Choroid plexus epithelial cell (primary cell): Measurements from ENCODE around the gene ZBTB39.

Experiments
- DNase-seq: peaks from one replicate; pipeline ENCODE4 v3.0.0-alpha.2; 2010; ENCODE audit warnings: low read depth
- H3K4me3 ChIP-seq: 2 replicates; pipeline ENCODE4 v1.5.1; 2011; ENCODE audit warnings: low read depth, mild to moderate bottlenecking, control low read depth, low read length, moderate library complexity
- CTCF ChIP-seq: conservative IDR thresholded peaks from 2 replicates; pipeline ENCODE4 v1.5.1; 2011; ENCODE audit warnings: low read depth, mild to moderate bottlenecking, control low read depth, inconsistent platforms, low read length, moderate library complexity

ZBTB39 gene

DNA sequence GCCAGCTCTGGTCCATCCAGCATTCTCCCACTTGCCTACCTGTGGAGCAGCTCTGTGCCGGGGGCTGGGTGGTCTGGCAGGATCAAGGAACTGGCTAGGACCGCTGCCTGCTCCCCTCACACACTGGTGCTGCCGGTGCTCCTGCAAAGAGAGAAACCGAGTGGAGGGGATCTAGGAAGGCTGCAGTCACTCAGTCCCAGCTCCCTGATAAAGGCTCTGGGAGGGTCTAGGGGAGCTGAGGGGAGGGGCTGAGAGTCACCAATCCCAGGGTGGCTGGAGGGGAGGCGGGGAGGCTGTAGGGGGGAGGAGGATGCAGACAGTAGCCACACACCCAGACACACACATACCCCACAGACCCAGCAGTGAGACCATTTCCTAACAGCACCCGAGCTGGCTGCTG, 10.0 kb upstream of the ZBTB39 start, which contains the start of gene TAC3:
Gene TAC3, minus strand, starts transcription at position 182 of the 400 bp plus-strand sequence. CDS start 732 bp downstream, outside the sequence.
- TF ChIP-seq CTCF, result no peak
- H3K4me3 ChIP-seq, result no peak within 1 kb of the TSS
- no peak for DNase-seq

- no peak overlapping the region for H3K4me3 ChIP-seq
- TF ChIP-seq CTCF, result peak; percentile 9
- DNase-seq, result no peak
Measured at GRCh38 chr12:57012600-57013465, 6.5 kb upstream of the ZBTB39 start.

DNA sequence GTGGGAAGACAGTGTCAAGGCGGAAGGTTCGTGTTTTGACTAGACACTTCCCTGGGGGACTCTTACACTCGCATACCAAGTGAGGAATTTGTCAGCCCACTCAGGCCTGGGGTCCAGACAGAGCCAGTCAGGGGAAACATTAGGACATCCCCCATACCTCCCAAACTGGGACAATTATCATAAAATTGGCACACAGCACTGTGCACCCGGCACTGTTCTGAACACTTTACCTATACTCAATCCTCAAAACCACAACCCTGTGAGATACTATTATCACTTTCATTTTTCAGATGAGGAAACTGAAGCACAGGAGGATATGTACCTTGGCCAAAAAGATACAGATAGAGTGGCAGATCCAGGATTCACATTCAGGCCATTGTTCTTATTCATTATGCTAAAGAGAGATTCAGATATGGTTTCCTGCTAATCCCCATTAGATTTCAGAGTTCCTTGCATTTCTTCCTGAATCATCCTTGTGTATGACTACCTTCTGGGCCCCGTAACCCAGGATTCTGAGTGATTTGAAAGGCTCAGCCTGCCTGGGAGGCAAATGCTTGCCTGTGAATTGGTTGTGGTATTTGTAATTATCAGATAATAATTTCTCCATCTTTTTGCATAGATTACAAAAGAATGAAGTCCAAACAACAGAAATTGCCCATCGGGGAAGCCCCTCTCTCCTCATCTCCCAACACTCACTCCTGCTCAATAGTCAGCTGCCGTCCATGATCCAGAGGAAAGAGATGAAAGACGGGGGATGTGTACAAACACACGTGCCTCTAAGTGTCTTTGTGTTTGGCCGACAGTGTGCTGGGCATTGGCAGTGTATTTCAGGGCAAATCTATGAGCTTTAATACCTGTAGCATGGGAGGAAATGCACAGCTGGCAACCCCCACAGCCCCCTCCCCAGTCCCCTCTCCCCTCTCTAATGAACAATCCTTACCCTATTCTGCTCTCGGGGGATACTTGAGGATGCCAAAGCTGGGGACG, 5.4 kb upstream of the ZBTB39 start:
- no peak overlapping the region for H3K4me3 ChIP-seq

DNA sequence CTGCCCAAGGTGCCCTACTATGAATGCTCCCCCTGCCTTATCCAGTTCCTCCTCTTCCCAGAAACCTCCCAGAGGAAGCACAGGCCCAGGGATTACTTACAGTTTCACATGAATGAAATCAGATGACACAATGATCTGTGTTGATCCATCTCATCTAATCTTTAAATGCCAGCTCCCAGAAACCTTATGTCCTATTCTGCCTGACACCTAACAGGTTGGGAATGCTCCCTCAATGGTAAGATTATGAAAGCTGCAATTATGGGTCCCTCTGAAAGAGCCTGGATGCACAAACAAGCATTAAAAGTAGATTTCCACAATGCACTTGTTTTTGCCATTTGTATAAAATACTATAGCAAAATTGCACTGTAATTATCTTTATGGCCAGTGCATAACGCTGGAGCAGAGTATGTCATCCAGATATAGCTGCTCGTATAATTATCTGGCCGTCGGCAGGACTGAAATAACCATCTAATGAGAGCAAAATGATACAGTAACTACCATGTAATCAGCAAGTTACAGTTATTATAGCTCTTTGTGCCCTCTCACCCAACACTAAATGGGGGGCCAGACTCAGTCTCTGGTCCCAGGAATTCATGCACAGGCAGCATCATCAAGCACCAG, 4.4 kb upstream of the ZBTB39 start:
- H3K4me3 ChIP-seq, result no peak overlapping the region
- TF ChIP-seq CTCF, result no peak
- no peak for DNase-seq

More for the DNA sequence above, 5.4 kb upstream of the ZBTB39 start:
- no peak for TF ChIP-seq CTCF
- DNase-seq, result no peak

- TF ChIP-seq CTCF, result no peak
- H3K4me3 ChIP-seq, result no peak overlapping the region
- DNase-seq, result no peak
Measured at GRCh38 chr12:57009949-57010626, 3.7 kb upstream of the ZBTB39 start.

DNA sequence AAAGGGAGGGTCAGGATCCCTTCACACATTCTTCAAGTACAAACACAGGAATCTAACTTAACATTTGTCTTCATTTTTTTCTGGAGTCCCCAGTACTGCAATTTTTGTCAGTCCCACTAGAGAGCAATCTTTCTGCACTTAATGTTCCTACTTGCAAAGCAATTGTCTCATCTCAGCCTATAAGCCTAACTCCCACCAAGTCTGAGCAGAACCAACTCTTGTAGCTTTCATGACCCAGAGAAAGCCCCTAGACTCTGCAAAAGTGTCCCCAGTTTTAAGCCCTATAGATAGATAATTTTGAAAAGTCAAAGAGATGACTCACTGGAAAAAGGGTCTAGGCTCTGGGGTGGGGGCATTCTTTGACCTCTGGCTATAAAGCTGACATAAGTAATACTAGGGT, 1.8 kb upstream of the ZBTB39 start:
- peak; percentile 74 for TF ChIP-seq CTCF
- DNase-seq, result peak; percentile 90
- H3K4me3 ChIP-seq, result no peak overlapping the region
